ENCODE measurements around the gene CCT4.
"Not testable (repeated sequence)": the region's sequence is repeated elsewhere in the genome, so short reads cannot be mapped to it uniquely, and the experiment has no call there.

GRCh38 chr2:61914794-61915193, 26.3 kb upstream of the CCT4 start:
- TF ChIP-seq POLR2A, CTCF (IDR thresholded peaks at IDR 0.05): not testable (repeated sequence)

Measured in uterus (tissue), 2 donors.